COLO829 (cell line): Measurements from ENCODE around the gene TGFBI.

Experiments used
- DNase-seq: peaks from one replicate; pipeline ENCODE4 v3.0.0; 2012; ENCODE audit warnings: low spot score

TGFBI gene

GRCh38 chr5:136046246-136046645 lies 17.5 kb downstream of the TGFBI start:
- DNase-seq, result no peak

- no peak for DNase-seq
Measured at GRCh38 chr5:136047858-136048257, 19.1 kb downstream of the TGFBI start.

- DNase-seq, result no peak
Measured at GRCh38 chr5:136048966-136049365, 20.2 kb downstream of the TGFBI start.

GRCh38 chr5:136051486-136052220 lies 22.9 kb downstream of the TGFBI start:
- no peak for DNase-seq

- DNase-seq, result no peak
Measured at GRCh38 chr5:136052692-136053335, 24.0 kb downstream of the TGFBI start.

GRCh38 chr5:136053336-136054141 lies 24.8 kb downstream of the TGFBI start:
- peak; percentile 45 for DNase-seq

GRCh38 chr5:136054142-136055019 lies 25.6 kb downstream of the TGFBI start:
- no peak for DNase-seq

GRCh38 chr5:136055612-136056309 lies 27.0 kb downstream of the TGFBI start:
- DNase-seq, result no peak

GRCh38 chr5:136056336-136056735 lies 27.5 kb downstream of the TGFBI start:
- DNase-seq, result no peak

GRCh38 chr5:136056771-136057335 lies 28.1 kb downstream of the TGFBI start:
- no peak for DNase-seq

GRCh38 chr5:136057401-136058038 lies 28.7 kb downstream of the TGFBI start:
- no peak for DNase-seq

GRCh38 chr5:136058039-136058971 lies 29.5 kb downstream of the TGFBI start:
- DNase-seq, result peak; percentile 13

- DNase-seq, result no peak
Measured at GRCh38 chr5:136058972-136059354, 30.2 kb downstream of the TGFBI start.

- no peak for DNase-seq
Measured at GRCh38 chr5:136060963-136061362, 32.2 kb downstream of the TGFBI start.

GRCh38 chr5:136061630-136062365 lies 33.0 kb downstream of the TGFBI start:
- no peak for DNase-seq

GRCh38 chr5:136062366-136063274 lies 33.8 kb downstream of the TGFBI start:
- DNase-seq, result no peak

GRCh38 chr5:136063778-136064465 lies 35.1 kb downstream of the TGFBI start:
- no peak for DNase-seq
